WTC11 (cell line): ENCODE measurements around the gene PAFAH1B2. TPM values are rescaled to one million over a fixed set of nuclear protein-coding genes. Genes with fewer than 3 reads are reported as not detected.

Experiments used
- ATAC-seq: fragments of 200-7000 bp; cut with Tn5 transposase; 2 replicates; pipeline ENCODE4 v1.10.0; 2021; ENCODE audit warnings: mild to moderate bottlenecking, moderate library complexity
- CTCF ChIA-PET: fragments of 300-600 bp; sonication (Branson Sonifier 250); formaldehyde crosslinking; loops from one replicate; lab custom pipeline; 2021; ENCODE audit warnings: antibody characterized with exemption; lab: Charles Lee
- POLR2A ChIA-PET: fragments of 350-600 bp; sonication (Branson Sonifier 250); formaldehyde crosslinking; loops from one replicate; lab custom pipeline; 2021; ENCODE audit warnings: antibody characterized with exemption; lab: Charles Lee
- DNase-seq: peaks from one replicate; pipeline ENCODE4 v3.0.0; 2021; ENCODE audit warnings: low spot score
- H3K27ac Mint-ChIP-seq: 2 replicates; pipeline ENCODE4 v1.8.0; 2021; ENCODE audit warnings: mixed read lengths
- H3K27me3 Mint-ChIP-seq: 2 replicates; pipeline ENCODE4 v1.8.0; 2021; ENCODE audit warnings: low read depth, mild to moderate bottlenecking, moderate library complexity, mixed read lengths
- H3K36me3 Mint-ChIP-seq: 2 replicates; pipeline ENCODE4 v1.8.0; 2021; ENCODE audit warnings: mixed read lengths
- H3K4me1 Mint-ChIP-seq: 2 replicates; pipeline ENCODE4 v1.8.0; 2022; ENCODE audit warnings: mixed read lengths
- H3K4me3 Mint-ChIP-seq: 2 replicates; pipeline ENCODE4 v1.8.0; 2021; ENCODE audit warnings: mild to moderate bottlenecking, moderate library complexity, mixed read lengths
- H3K9me3 Mint-ChIP-seq: 2 replicates; pipeline ENCODE4 v1.8.0; 2021; ENCODE audit warnings: mixed read lengths
- AFF4 ChIP-seq: sonication (generic); formaldehyde crosslinking; IDR thresholded peaks from 2 replicates; pipeline ENCODE4 v1.8.1; 2023; ENCODE audit warnings: mild to moderate bottlenecking, missing genetic modification reagents, borderline replicate concordance
- CBFB ChIP-seq: sonication (generic); formaldehyde crosslinking; IDR thresholded peaks from 2 replicates; pipeline ENCODE4 v1.8.1; 2022; ENCODE audit warnings: mild to moderate bottlenecking, low read depth, missing genetic modification reagents
- E2F4 ChIP-seq: sonication (generic); formaldehyde crosslinking; IDR thresholded peaks from 2 replicates; pipeline ENCODE4 v1.8.1; 2022; ENCODE audit warnings: low read depth, mild to moderate bottlenecking, moderate library complexity, missing genetic modification reagents, borderline replicate concordance
- EMX1 ChIP-seq: fragments of 250-450 bp; sonication (Bioruptor Pico); IDR thresholded peaks from 2 replicates; pipeline ENCODE4 v1.8.0; 2021; ENCODE audit warnings: mild to moderate bottlenecking
- FOXJ3 ChIP-seq: sonication (generic); formaldehyde crosslinking; IDR thresholded peaks from 2 replicates; pipeline ENCODE4 v1.9.0; 2021; ENCODE audit warnings: missing genetic modification reagents, mild to moderate bottlenecking, borderline replicate concordance
- HMGA2 ChIP-seq: fragments of 250-450 bp; sonication (Bioruptor Pico); IDR thresholded peaks from 2 replicates; pipeline ENCODE4 v1.4.0; 2021; ENCODE audit warnings: mild to moderate bottlenecking, moderate library complexity
- JUN ChIP-seq: sonication (generic); formaldehyde crosslinking; IDR thresholded peaks from 2 replicates; pipeline ENCODE4 v1.8.0; 2023; ENCODE audit warnings: mild to moderate bottlenecking, missing genetic modification reagents
- NR2C2 ChIP-seq: sonication (generic); formaldehyde crosslinking; IDR thresholded peaks from 2 replicates; pipeline ENCODE4 v1.8.0; 2022; ENCODE audit warnings: mild to moderate bottlenecking, missing genetic modification reagents
- PRDM15 ChIP-seq: sonication (generic); formaldehyde crosslinking; IDR thresholded peaks from 2 replicates; pipeline ENCODE4 v1.8.0; 2022; ENCODE audit warnings: missing genetic modification reagents
- TEAD4 ChIP-seq: sonication (generic); formaldehyde crosslinking; IDR thresholded peaks from 2 replicates; pipeline ENCODE4 v1.8.0; 2022; ENCODE audit warnings: mild to moderate bottlenecking, missing genetic modification reagents
- USF2 ChIP-seq: sonication (generic); formaldehyde crosslinking; IDR thresholded peaks from 2 replicates; pipeline ENCODE4 v1.8.1; 2023; ENCODE audit warnings: mild to moderate bottlenecking, missing genetic modification reagents, moderate library complexity
- ZNF121 ChIP-seq: sonication (generic); formaldehyde crosslinking; IDR thresholded peaks from 2 replicates; pipeline ENCODE4 v1.8.0; 2023; ENCODE audit warnings: missing genetic modification reagents
- ZNF281 ChIP-seq: sonication (generic); formaldehyde crosslinking; IDR thresholded peaks from 2 replicates; pipeline ENCODE4 v1.8.0; 2023; ENCODE audit warnings: mild to moderate bottlenecking, missing genetic modification reagents
- total RNA-seq: library from RNA; stranded (reverse); gene quantifications from 3 replicates; pipeline ENCODE4 v1.2.3, GENCODE V29; 2021
- TF ChIP-seq, protein P1 (sequence below): sonication (generic); formaldehyde crosslinking; IDR thresholded peaks from 2 replicates; pipeline ENCODE4 v1.8.0; 2022; ENCODE audit warnings: mild to moderate bottlenecking, missing genetic modification reagents
- TF ChIP-seq, protein P2 (sequence below): sonication (generic); formaldehyde crosslinking; IDR thresholded peaks from 2 replicates; pipeline ENCODE4 v1.8.0; 2022; ENCODE audit warnings: mild to moderate bottlenecking, missing genetic modification reagents
- TF ChIP-seq, protein P3 (sequence below): fragments of 250-450 bp; sonication (Bioruptor Pico); IDR thresholded peaks from 2 replicates; pipeline ENCODE4 v1.8.0; 2021; ENCODE audit warnings: mild to moderate bottlenecking
- TF ChIP-seq, protein P4 (sequence below): sonication (generic); formaldehyde crosslinking; IDR thresholded peaks from 2 replicates; pipeline ENCODE4 v1.8.1; 2022; ENCODE audit warnings: missing genetic modification reagents, borderline replicate concordance

The PAFAH1B2 gene
- total RNA-seq, 1 experiment from 2014 or later: 138 TPM

DNA sequence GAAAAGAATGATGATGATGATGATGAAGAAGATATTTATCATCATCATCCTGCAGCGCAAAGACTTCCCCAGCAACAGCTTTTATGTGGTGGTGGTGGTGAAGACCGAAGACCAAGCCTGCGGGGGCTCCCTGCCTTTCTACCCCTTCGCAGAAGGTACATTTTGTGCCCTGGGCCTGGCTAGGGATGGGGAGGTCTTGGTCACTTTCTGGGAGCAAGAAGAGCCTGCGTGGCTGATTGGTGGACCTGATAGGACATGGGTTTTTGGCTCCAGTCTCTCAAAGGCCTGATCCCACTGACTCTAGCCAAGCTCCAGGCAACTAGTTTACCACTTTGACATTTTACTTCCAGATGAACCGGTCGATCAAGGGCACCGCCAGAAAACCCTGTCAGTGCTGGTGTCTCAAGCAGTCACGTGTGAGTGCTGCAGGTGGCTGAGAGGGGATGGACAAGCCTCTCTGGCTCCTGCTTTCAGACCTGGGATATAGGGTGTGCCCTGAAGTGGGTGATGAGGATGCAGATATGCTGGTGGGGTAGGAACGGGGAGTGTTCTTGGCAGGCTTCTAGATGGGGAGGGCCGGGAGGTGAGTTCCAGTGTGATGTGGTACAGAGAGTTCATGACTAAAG is 39.8 kb downstream of the PAFAH1B2 start (continued):
- TF ChIP-seq USF2 (CRISPR knock-in tag): no peak
- no peak for TF ChIP-seq JUN (CRISPR knock-in tag)
- TF ChIP-seq ZNF121: no peak
- TF ChIP-seq AFF4 (CRISPR knock-in tag): no peak
- TF ChIP-seq, protein P1, sequence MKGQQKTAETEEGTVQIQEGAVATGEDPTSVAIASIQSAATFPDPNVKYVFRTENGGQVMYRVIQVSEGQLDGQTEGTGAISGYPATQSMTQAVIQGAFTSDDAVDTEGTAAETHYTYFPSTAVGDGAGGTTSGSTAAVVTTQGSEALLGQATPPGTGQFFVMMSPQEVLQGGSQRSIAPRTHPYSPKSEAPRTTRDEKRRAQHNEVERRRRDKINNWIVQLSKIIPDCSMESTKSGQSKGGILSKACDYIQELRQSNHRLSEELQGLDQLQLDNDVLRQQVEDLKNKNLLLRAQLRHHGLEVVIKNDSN (CRISPR knock-in tag): no peak
- TF ChIP-seq, protein P2, sequence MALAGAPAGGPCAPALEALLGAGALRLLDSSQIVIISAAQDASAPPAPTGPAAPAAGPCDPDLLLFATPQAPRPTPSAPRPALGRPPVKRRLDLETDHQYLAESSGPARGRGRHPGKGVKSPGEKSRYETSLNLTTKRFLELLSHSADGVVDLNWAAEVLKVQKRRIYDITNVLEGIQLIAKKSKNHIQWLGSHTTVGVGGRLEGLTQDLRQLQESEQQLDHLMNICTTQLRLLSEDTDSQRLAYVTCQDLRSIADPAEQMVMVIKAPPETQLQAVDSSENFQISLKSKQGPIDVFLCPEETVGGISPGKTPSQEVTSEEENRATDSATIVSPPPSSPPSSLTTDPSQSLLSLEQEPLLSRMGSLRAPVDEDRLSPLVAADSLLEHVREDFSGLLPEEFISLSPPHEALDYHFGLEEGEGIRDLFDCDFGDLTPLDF: no peak
- no peak for TF ChIP-seq TEAD4 (CRISPR knock-in tag)
- no peak for TF ChIP-seq EMX1 (CRISPR knock-in tag)
- TF ChIP-seq, protein P3, sequence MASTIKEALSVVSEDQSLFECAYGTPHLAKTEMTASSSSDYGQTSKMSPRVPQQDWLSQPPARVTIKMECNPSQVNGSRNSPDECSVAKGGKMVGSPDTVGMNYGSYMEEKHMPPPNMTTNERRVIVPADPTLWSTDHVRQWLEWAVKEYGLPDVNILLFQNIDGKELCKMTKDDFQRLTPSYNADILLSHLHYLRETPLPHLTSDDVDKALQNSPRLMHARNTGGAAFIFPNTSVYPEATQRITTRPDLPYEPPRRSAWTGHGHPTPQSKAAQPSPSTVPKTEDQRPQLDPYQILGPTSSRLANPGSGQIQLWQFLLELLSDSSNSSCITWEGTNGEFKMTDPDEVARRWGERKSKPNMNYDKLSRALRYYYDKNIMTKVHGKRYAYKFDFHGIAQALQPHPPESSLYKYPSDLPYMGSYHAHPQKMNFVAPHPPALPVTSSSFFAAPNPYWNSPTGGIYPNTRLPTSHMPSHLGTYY: no peak
- no peak for TF ChIP-seq HMGA2 (CRISPR knock-in tag)
- TF ChIP-seq ZNF281: no peak
- TF ChIP-seq FOXJ3 (CRISPR knock-in tag): no peak

GRCh38 chr11:117185736-117186430 is 41.8 kb downstream of the PAFAH1B2 start:
- ChIA-PET POLR2A (no interaction called here), CTCF (interaction anchor here (0.7 to 1.3 kb wide), 2 partner anchors 12 to 42 kb away, joined by 4 to 5 read pairs; partner anchors contain the start of gene PAFAH1B2)
- no peak overlapping the region for H3K27ac Mint-ChIP-seq
- no peaks in the 10 kb centered on the region for H3K9me3 Mint-ChIP-seq
- H3K27me3 Mint-ChIP-seq: peaks cover 3% of the 10 kb centered on the region
- H3K36me3 Mint-ChIP-seq: peaks cover 7% of the 10 kb centered on the region; the same call in 1 of the 2 replicates
- H3K4me3 Mint-ChIP-seq: no peak overlapping the region
- no peak for DNase-seq
- H3K4me1 Mint-ChIP-seq: peaks cover 3% of the 10 kb centered on the region
- ATAC-seq: no peak
- TF ChIP-seq E2F4 (CRISPR knock-in tag) (no peak), NR2C2 (no peak), PRDM15 (CRISPR knock-in tag) (no peak), CBFB (CRISPR knock-in tag) (no peak)
- TF ChIP-seq, protein P4, sequence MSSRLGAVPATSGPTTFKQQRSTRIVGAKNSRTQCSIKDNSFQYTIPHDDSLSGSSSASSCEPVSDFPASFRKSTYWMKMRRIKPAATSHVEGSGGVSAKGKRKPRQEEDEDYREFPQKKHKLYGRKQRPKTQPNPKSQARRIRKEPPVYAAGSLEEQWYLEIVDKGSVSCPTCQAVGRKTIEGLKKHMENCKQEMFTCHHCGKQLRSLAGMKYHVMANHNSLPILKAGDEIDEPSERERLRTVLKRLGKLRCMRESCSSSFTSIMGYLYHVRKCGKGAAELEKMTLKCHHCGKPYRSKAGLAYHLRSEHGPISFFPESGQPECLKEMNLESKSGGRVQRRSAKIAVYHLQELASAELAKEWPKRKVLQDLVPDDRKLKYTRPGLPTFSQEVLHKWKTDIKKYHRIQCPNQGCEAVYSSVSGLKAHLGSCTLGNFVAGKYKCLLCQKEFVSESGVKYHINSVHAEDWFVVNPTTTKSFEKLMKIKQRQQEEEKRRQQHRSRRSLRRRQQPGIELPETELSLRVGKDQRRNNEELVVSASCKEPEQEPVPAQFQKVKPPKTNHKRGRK (CRISPR knock-in tag): no peak
